Measurements from ENCODE around the gene TFG. TPM values are rescaled to one million over a fixed set of nuclear protein-coding genes. Genes with fewer than 3 reads are reported as not detected.

The TFG gene
- total RNA-seq, 1 experiment from 2014 or later = 224 TPM

DNA sequence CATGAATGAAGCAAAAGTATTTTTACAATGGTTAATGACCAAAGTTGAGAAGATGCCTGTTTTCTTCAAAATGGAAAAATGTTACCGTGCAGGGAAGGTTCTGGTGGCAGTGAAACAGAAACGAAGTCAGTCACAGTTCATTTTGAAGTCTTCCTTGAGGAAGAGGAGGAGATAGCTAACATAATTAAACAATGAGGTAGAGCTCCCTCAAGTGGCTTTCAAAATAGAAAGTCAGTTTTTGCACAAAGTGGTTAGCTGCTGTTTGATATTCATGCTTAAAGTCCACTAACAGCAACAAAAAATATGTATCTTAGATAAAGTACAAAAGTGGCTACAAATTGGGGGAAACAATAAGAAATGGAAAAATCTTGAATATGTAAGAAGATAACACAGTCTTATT lies 87.3 kb downstream of the TFG start:
- no peak for DNase-seq
- BruUV-seq (replicated peaks) = no TSS peak
- POLR2A ChIA-PET (ENCODE audit: unreplicated experiment) = interaction anchor here (0.6 kb wide), 1 partner anchor 84 kb away, joined by 3 read pairs; no protein-coding TSS in a partner anchor

DNA sequence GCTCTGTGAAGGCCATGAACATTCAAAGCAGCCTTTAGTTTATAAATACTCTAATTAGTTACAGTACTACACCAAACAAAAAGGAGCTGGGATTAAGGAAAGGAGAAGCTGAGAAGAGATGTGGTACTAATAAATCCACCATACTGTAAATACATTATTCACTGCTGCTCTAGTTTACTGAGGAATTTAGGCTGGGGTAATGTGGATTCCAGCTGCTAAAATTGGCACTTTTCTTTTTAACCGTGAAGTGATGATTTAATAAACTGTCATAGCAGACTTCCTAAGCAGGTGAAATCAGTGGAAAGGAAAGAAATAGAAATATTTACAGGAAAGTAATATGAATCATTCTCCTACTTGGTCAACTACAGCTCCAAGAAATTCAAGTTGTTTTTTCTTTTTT lies 88.7 kb downstream of the TFG start:
- no peak for DNase-seq
- POLR2A ChIA-PET (ENCODE audit: unreplicated experiment) = interaction anchor here (0.5 kb wide), 1 partner anchor 619 kb away, joined by 3 read pairs; no protein-coding TSS in a partner anchor
- Histone ChIP-seq H3K36me3 (ENCODE audit: low read depth) (no peaks in the 10 kb centered on the region), H3K4me2 (no peak overlapping the region), H3K79me2 (ENCODE audit: low read depth) (no peaks in the 10 kb centered on the region), H3K4me1 (replicated peaks; ENCODE audit: insufficient read depth) (no peaks in the 10 kb centered on the region), H3F3A (ENCODE audit: insufficient read depth, low read depth) (no peaks in the 10 kb centered on the region), H2AFZ (no peak overlapping the region; the same call in 1 of the 2 replicates), H3K27ac (no peak overlapping the region), H3K9me2 (ENCODE audit: insufficient read depth) (no peaks in the 10 kb centered on the region), H3K27me3 (ENCODE audit: insufficient read depth, low read depth) (no peaks in the 10 kb centered on the region), H3K4me3 (no peak overlapping the region), H3K9me3 (ENCODE audit: insufficient read depth, low read depth) (peaks cover 12% of the 10 kb centered on the region; the same call in 1 of the 2 replicates), H4K20me1 (ENCODE audit: insufficient read depth) (no peaks in the 10 kb centered on the region)
- intact Hi-C loops (cut with micrococcal nuclease; ENCODE audit: unreplicated experiment) = loop anchor here (10.0 kb wide), 2 partner anchors 193 to 397 kb away; partner anchors contain the start of gene ADGRG7
- no TSS peak for BruUV-seq (replicated peaks)
- TF ChIP-seq EZH2 (IDR thresholded peaks at IDR 0.05; ENCODE audit: low read depth) (no peak), CTCF (conservative IDR thresholded peaks at IDR 0.05) (no peak)
- CTCF ChIA-PET = interaction anchor here (0.7 kb wide), 2 partner anchors 39 to 413 kb away, joined by 6 to 7 read pairs; no protein-coding TSS in a partner anchor

More for the DNA sequence above, 87.3 kb downstream of the TFG start:
- H3F3A ChIP-seq (ENCODE audit: insufficient read depth, low read depth) = no peaks in the 10 kb centered on the region
- peaks cover 8% of the 10 kb centered on the region; the same call in 1 of the 2 replicates for H3K9me3 ChIP-seq (ENCODE audit: insufficient read depth, low read depth)
- no peaks in the 10 kb centered on the region for H4K20me1 ChIP-seq (ENCODE audit: insufficient read depth)
- H3K9me2 ChIP-seq (ENCODE audit: insufficient read depth) = no peaks in the 10 kb centered on the region
- intact Hi-C loops (cut with micrococcal nuclease; ENCODE audit: unreplicated experiment) = loop anchor here (1.0 to 10.0 kb wide), 4 partner anchors 192 to 480 kb away; partner anchors contain the start of gene ADGRG7
- no peak overlapping the region for H3K4me3 ChIP-seq
- H3K36me3 ChIP-seq (ENCODE audit: low read depth) = no peaks in the 10 kb centered on the region
- peak overlapping the region; percentile 40; the same call in 1 of the 2 replicates for H3K4me2 ChIP-seq
- H3K27ac ChIP-seq = no peak overlapping the region
- CTCF ChIA-PET = interaction anchor here (0.5 to 1.7 kb wide), 5 partner anchors 193 to 808 kb away, joined by 3 to 15 read pairs (median 4); no protein-coding TSS in a partner anchor
- H3K79me2 ChIP-seq (ENCODE audit: low read depth) = no peaks in the 10 kb centered on the region
- no peaks in the 10 kb centered on the region for H3K4me1 ChIP-seq (replicated peaks; ENCODE audit: insufficient read depth)
- H2AFZ ChIP-seq = peak overlapping the region; percentile 61
- no peaks in the 10 kb centered on the region for H3K27me3 ChIP-seq (ENCODE audit: insufficient read depth, low read depth)
- TF ChIP-seq CTCF (conservative IDR thresholded peaks at IDR 0.05) = peak; percentile 46; the same call in 1 of the 2 replicates
- no peak for TF ChIP-seq EZH2 (IDR thresholded peaks at IDR 0.05; ENCODE audit: low read depth)

Other genes starting within 250 kb of the TFG start
- 21.6 and 31.1 TPM in 2 replicates for gene TMEM45A, start 216.9 kb upstream of the TFG start, total RNA-seq (2021)
- not detected in 2 replicates for gene ADGRG7, start 99.9 kb upstream of the TFG start, total RNA-seq (2021)

Measured in PC-9 (cell line).